Glutamatergic neuron (in vitro differentiated cells): ENCODE measurements around the gene PBX1. TPM values are rescaled to one million over a fixed set of nuclear protein-coding genes. Genes with fewer than 3 reads are reported as not detected.

Source experiments
- DNase-seq: peaks from one replicate; pipeline ENCODE4 v3.0.0; 2022
- H3K27ac Mint-ChIP-seq: one replicate; pipeline ENCODE4 v1.8.0; 2020; ENCODE audit warnings: mild to moderate bottlenecking, mixed read lengths, inconsistent platforms; ENCODE audit not compliant: unreplicated experiment
- H3K27me3 Mint-ChIP-seq: one replicate; pipeline ENCODE4 v1.8.0; 2020; ENCODE audit warnings: mild to moderate bottlenecking, moderate library complexity, mixed read lengths, inconsistent platforms; ENCODE audit not compliant: unreplicated experiment
- H3K36me3 Mint-ChIP-seq: one replicate; pipeline ENCODE4 v1.8.0; 2020; ENCODE audit warnings: mild to moderate bottlenecking, mixed read lengths, inconsistent platforms; ENCODE audit not compliant: unreplicated experiment
- H3K4me1 Mint-ChIP-seq: one replicate; pipeline ENCODE4 v1.8.0; 2020; ENCODE audit warnings: mild to moderate bottlenecking, low read depth, mixed read lengths, inconsistent platforms; ENCODE audit not compliant: unreplicated experiment
- H3K4me3 Mint-ChIP-seq: one replicate; pipeline ENCODE4 v1.8.0; 2020; ENCODE audit warnings: mild to moderate bottlenecking, mixed read lengths, inconsistent platforms; ENCODE audit not compliant: unreplicated experiment
- H3K9me3 Mint-ChIP-seq: one replicate; pipeline ENCODE4 v1.8.0; 2020; ENCODE audit warnings: mild to moderate bottlenecking, moderate library complexity, mixed read lengths, inconsistent platforms; ENCODE audit not compliant: unreplicated experiment
- CTCF ChIP-seq: fragments of 200-600 bp; sonication (generic); IDR thresholded peaks from one replicate; pipeline ENCODE4 v1.5.0; 2021; ENCODE audit not compliant: partially characterized antibody, unreplicated experiment
- total RNA-seq: library from RNA; stranded (reverse); fragmentation: NEBNext Ultra II Directional; extraction: Animal tissue kit (Norgen Biotek cat#: 25700); gene quantifications from one replicate; pipeline ENCODE4 v1.2.1, GENCODE V29; 2021; ENCODE audit not compliant: unreplicated experiment

Gene PBX1
- total RNA-seq, 1 donor from 2014 or later, result 98.7 TPM

DNA sequence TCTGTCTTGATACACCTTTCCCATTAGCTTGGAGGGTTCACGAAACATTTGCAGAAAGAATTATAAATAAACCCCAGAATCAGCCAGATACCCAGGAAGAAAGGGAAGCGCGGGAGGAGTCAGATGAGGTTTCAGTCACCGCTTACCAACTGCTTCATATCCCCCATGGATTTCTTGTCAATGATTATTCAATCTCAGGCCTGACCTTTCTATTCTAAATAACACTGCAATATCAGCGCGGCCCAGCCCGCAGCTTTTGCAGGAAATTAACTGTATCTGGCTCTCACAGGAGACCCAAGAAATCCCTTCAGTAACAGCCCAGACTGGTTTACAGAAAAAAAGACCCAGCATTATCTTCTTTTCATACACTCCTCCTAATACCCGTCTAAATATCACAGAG is 308.6 kb downstream of the PBX1 start:
- TF ChIP-seq CTCF, result no peak
- no peak for DNase-seq
- Mint-ChIP-seq H3K9me3 (no peaks in the 10 kb centered on the region), H3K4me1 (peaks cover 17% of the 10 kb centered on the region), H3K27ac (peak overlapping the region; percentile 16), H3K4me3 (no peak overlapping the region), H3K27me3 (peaks cover 5% of the 10 kb centered on the region), H3K36me3 (no peaks in the 10 kb centered on the region)

DNA sequence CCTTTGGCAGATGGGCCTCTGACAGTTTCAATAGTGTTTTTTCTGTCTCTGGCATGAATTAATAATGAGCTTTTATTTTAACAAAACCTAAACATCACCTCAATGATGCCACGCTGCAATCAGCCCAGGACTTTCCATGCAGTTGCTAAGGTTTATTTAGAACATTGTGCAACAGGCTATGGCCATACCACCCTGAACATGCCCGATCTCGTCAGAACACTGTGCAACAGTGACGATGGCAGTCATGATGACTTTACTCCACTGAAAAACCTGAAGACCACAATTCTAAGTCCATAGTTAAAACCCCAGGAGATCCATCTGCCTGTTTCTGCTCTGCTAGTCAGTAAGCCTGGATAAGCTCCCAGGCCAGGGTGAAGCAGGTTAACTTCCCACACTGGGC is 310.0 kb downstream of the PBX1 start:
- Mint-ChIP-seq H3K9me3 (no peaks in the 10 kb centered on the region), H3K4me3 (no peak overlapping the region), H3K27me3 (peaks cover 3% of the 10 kb centered on the region), H3K27ac (no peak overlapping the region), H3K36me3 (no peaks in the 10 kb centered on the region), H3K4me1 (peaks cover 15% of the 10 kb centered on the region)
- DNase-seq, result no peak
- no peak for TF ChIP-seq CTCF

GRCh38 chr1:164875518-164875917 is 316.5 kb downstream of the PBX1 start:
- TF ChIP-seq CTCF, result no peak
- Mint-ChIP-seq H3K36me3 (no peaks in the 10 kb centered on the region), H3K4me1 (no peaks in the 10 kb centered on the region), H3K9me3 (peaks cover 2% of the 10 kb centered on the region), H3K27ac (no peak overlapping the region), H3K27me3 (no peaks in the 10 kb centered on the region), H3K4me3 (no peak overlapping the region)
- no peak for DNase-seq

DNA sequence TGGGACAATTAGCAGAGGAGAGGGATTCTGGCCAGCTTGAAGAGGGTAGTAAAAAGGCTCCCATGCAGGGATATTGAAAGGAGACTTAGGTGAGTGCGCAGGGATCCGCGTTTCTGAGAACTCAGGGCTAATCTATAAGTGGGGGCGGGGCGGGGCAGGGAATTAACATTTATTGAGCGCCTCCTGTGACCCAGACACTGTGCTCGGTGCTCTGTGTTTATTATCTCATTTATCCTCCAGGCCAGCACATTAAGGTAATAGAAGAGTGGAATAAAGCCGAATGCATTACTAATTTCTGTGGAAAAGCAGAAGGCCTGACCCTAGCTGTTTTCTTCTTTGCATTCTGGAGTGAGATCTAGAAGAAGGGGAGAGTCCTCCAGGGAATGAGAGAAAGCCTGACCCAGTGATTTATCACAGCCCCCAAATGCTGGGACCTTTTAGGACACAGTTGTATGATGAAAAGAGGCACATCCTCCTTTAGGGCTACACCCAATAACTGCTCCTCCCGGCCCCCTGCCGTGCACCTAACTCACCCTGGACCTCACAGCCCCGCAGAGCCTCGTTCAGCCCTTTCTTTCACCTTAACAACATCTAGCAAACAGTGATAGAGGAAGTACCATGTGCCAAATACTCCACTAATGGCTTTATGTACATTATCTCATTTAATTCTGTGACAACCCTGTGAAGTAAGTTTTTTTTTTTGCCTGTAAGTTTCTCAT is 317.6 kb downstream of the PBX1 start:
- no peaks in the 10 kb centered on the region for H3K36me3 Mint-ChIP-seq
- TF ChIP-seq CTCF, result no peak
- H3K27ac Mint-ChIP-seq, result no peak overlapping the region
- H3K27me3 Mint-ChIP-seq, result no peaks in the 10 kb centered on the region
- no peaks in the 10 kb centered on the region for H3K4me1 Mint-ChIP-seq
- H3K4me3 Mint-ChIP-seq, result no peak overlapping the region
- DNase-seq, result no peak
- H3K9me3 Mint-ChIP-seq, result peaks cover 2% of the 10 kb centered on the region

GRCh38 chr1:164880199-164880598 is 321.2 kb downstream of the PBX1 start:
- H3K4me3 Mint-ChIP-seq, result no peak overlapping the region
- peaks cover 2% of the 10 kb centered on the region for H3K9me3 Mint-ChIP-seq
- DNase-seq, result no peak
- no peak overlapping the region for H3K27ac Mint-ChIP-seq
- no peaks in the 10 kb centered on the region for H3K4me1 Mint-ChIP-seq
- H3K36me3 Mint-ChIP-seq, result no peaks in the 10 kb centered on the region
- TF ChIP-seq CTCF, result no peak
- H3K27me3 Mint-ChIP-seq, result no peaks in the 10 kb centered on the region
